ENCODE data around the gene PHF21A.

Gene PHF21A

GRCh38 chr11:46075928-46076327 is 45.3 kb downstream of the PHF21A start:
- DNase-seq (ENCODE audit: low read depth in 2 of 2), result no peak

- DNase-seq (ENCODE audit: low read depth in 2 of 2), result no peak
Measured at GRCh38 chr11:46075168-46075567, 46.1 kb downstream of the PHF21A start.

GRCh38 chr11:46073632-46074031 is 47.6 kb downstream of the PHF21A start:
- no peak for DNase-seq (ENCODE audit: low read depth in 2 of 2)

GRCh38 chr11:46072172-46072964 is 48.9 kb downstream of the PHF21A start:
- DNase-seq (ENCODE audit: low read depth in 2 of 2), result no peak

GRCh38 chr11:46071091-46071490 is 50.2 kb downstream of the PHF21A start:
- no peak for DNase-seq (ENCODE audit: low read depth in 2 of 2)

GRCh38 chr11:46069595-46069994 is 51.7 kb downstream of the PHF21A start:
- DNase-seq (ENCODE audit: low read depth in 2 of 2), result no peak

- no peak for DNase-seq (ENCODE audit: low read depth in 2 of 2)
Measured at GRCh38 chr11:46066335-46066734, 54.9 kb downstream of the PHF21A start.

GRCh38 chr11:46065681-46066080 is 55.6 kb downstream of the PHF21A start:
- no peak for DNase-seq (ENCODE audit: low read depth in 2 of 2)

GRCh38 chr11:46064221-46064620 is 57.0 kb downstream of the PHF21A start:
- DNase-seq (ENCODE audit: low read depth in 2 of 2), result no peak

GRCh38 chr11:46063138-46063537 is 58.1 kb downstream of the PHF21A start:
- DNase-seq (ENCODE audit: low read depth in 2 of 2), result no peak

- no peak for DNase-seq (ENCODE audit: low read depth in 2 of 2)
Measured at GRCh38 chr11:46060013-46060412, 61.2 kb downstream of the PHF21A start.

GRCh38 chr11:46057489-46057888 is 63.8 kb downstream of the PHF21A start:
- DNase-seq (ENCODE audit: low read depth in 2 of 2), result no peak

GRCh38 chr11:46055371-46055770 is 65.9 kb downstream of the PHF21A start:
- DNase-seq (ENCODE audit: low read depth in 2 of 2), result no peak

GRCh38 chr11:46051102-46051501 is 70.2 kb downstream of the PHF21A start:
- no peak for DNase-seq (ENCODE audit: low read depth in 2 of 2)

- no peak for DNase-seq (ENCODE audit: low read depth in 2 of 2)
Measured at GRCh38 chr11:46050662-46051061, 70.6 kb downstream of the PHF21A start.

GRCh38 chr11:46050003-46050461 is 71.2 kb downstream of the PHF21A start:
- no peak for DNase-seq (ENCODE audit: low read depth in 2 of 2)

- no peak for DNase-seq (ENCODE audit: low read depth in 2 of 2)
Measured at GRCh38 chr11:46049325-46049897, 71.8 kb downstream of the PHF21A start.

- no peak for DNase-seq (ENCODE audit: low read depth in 2 of 2)
Measured at GRCh38 chr11:46048198-46048597, 73.1 kb downstream of the PHF21A start.

- no peak for DNase-seq (ENCODE audit: low read depth in 2 of 2)
Measured at GRCh38 chr11:46047520-46047919, 73.7 kb downstream of the PHF21A start.

- DNase-seq (ENCODE audit: low read depth in 2 of 2), result no peak
Measured at GRCh38 chr11:46045811-46046210, 75.4 kb downstream of the PHF21A start.

GRCh38 chr11:46044601-46045000 is 76.7 kb downstream of the PHF21A start:
- no peak for DNase-seq (ENCODE audit: low read depth in 2 of 2)

GRCh38 chr11:46039990-46040389 is 81.3 kb downstream of the PHF21A start:
- DNase-seq (ENCODE audit: low read depth in 2 of 2), result no peak

- DNase-seq (ENCODE audit: low read depth in 2 of 2), result no peak
Measured at GRCh38 chr11:46038529-46038928, 82.7 kb downstream of the PHF21A start.
